ENCODE data around the gene ZBTB18.

- TF ChIP-seq REST (IDR thresholded peaks at IDR 0.05; ENCODE audit: insufficient read depth in 1 of 2, low read depth in 2 of 2, low read length in 2 of 2) (no peak), POLR2AphosphoS5 (IDR thresholded peaks at IDR 0.05; ENCODE audit: low read depth, low read length) (no peak), TAF1 (IDR thresholded peaks at IDR 0.05; ENCODE audit: borderline replicate concordance, insufficient read depth, low read length) (no peak), SIN3A (IDR thresholded peaks at IDR 0.05; ENCODE audit: borderline replicate concordance, insufficient read depth, low read length) (no peak), FOXP2 (optimal IDR thresholded peaks at IDR 0.05; ENCODE audit: borderline replicate concordance, extremely low read depth, extremely low read length, insufficient read depth) (no peak)
These were observed 1.7 kb downstream of the ZBTB18 start for GRCh38 chr1:244052728-244053312.
